GM12872 (cell line): ENCODE measurements around the gene CACNB1.

Source experiments
- TF ChIP-seq, protein P1 (sequence below): IDR thresholded peaks from 3 replicates; pipeline ENCODE4 v1.5.1; 2011; ENCODE audit warnings: low read depth, mild to moderate bottlenecking, low read length, moderate library complexity; ENCODE audit not compliant: insufficient read depth

CACNB1 gene

DNA sequence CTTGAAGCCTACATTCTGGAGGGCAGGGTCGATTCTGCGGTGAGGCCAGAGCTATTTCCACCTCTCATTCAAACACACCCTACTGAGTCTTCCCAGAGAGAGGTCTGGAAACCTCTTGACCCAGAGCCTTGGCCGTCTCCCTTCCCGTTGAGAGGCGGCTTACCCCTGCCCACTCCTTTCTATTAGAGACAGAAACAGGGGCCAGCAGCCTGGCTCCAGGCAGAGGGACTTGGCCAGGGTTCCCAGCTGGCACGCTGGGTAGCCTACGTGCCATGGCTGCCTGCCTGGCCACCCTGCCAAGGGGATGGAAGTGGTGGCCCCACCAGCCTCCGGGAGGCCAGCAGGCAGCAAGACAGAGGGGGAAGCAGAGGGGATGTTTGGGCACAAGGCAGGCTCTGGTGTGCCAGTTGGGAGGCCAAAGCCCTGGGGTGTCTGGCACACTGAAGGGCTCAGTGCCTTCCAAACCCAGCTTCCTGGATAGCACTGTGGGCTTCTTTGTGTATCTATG, 22.2 kb upstream of the CACNB1 start:
- TF ChIP-seq, protein P1, sequence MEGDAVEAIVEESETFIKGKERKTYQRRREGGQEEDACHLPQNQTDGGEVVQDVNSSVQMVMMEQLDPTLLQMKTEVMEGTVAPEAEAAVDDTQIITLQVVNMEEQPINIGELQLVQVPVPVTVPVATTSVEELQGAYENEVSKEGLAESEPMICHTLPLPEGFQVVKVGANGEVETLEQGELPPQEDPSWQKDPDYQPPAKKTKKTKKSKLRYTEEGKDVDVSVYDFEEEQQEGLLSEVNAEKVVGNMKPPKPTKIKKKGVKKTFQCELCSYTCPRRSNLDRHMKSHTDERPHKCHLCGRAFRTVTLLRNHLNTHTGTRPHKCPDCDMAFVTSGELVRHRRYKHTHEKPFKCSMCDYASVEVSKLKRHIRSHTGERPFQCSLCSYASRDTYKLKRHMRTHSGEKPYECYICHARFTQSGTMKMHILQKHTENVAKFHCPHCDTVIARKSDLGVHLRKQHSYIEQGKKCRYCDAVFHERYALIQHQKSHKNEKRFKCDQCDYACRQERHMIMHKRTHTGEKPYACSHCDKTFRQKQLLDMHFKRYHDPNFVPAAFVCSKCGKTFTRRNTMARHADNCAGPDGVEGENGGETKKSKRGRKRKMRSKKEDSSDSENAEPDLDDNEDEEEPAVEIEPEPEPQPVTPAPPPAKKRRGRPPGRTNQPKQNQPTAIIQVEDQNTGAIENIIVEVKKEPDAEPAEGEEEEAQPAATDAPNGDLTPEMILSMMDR: no peak

DNA sequence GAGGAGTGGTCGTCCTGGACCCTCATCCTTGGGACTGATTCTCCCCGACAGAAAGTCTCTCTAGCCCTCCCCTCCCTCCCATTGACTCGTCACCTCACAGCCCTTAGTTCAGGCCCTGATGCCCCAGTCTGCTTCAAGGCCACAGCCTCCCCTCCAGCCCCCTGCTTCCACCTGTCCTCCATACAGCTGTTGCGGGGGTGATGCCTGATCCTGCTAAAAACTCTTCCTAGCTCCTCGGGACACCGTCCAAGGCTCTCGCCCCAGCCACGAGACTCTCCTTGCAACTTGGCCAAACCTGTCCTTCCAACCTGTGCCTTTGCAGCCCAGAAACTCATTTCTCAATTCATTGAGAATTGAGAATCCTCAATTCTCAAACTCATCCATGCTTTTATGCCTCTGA, 21.4 kb upstream of the CACNB1 start:
- TF ChIP-seq, protein P1: no peak

DNA sequence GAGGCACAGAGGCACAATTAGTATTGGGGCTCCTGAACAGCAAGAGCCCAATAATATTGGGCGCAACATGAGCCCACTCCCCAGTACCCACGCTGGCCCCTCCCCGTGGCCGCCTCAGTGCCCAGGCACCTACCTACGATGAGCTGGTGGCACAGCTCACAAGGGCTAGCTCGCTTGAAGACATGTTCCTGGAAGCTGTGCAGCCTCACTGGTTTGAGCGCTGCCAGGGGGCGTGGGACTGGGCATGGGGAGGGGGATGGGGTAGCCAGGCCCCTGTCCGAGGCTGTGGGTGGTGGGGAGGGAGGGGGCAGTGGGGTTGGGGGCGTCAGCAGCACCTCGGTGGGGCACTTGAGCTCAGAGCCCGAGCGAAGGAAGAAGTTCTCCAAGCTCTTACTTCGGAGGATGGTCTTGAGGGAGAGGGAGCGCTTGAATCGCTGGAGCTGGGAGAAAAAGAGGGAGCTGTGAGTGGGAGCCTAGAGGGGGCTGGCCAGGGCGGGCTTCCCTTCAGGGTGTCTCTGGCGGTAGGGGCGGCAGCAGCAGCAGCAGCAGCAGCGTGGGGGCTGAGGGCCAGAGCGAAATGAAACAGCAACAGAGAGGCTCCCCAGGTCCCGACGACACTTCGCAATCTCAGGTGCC, 20.4 kb upstream of the CACNB1 start:
- TF ChIP-seq, protein P1: no peak

DNA sequence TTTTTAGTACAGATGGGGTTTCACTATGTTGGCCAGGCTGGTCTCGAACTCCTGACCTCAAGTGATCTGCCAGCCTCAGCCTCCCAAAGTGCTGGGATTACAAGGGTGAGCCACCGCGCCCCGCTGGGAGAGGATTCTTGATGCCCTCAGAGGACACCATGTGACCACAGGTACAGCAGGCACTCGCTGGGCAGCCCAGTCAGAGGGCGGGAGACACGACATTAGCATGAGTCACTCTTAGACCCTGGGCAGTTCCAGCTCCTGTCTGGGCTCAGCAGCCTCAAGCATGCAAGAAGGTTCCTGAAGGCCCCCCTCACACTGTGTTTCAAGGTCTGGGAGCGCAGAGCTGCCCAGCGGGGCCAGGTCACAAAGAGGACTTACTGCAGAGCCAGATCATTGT, 16.4 kb upstream of the CACNB1 start:
- TF ChIP-seq, protein P1: no peak

DNA sequence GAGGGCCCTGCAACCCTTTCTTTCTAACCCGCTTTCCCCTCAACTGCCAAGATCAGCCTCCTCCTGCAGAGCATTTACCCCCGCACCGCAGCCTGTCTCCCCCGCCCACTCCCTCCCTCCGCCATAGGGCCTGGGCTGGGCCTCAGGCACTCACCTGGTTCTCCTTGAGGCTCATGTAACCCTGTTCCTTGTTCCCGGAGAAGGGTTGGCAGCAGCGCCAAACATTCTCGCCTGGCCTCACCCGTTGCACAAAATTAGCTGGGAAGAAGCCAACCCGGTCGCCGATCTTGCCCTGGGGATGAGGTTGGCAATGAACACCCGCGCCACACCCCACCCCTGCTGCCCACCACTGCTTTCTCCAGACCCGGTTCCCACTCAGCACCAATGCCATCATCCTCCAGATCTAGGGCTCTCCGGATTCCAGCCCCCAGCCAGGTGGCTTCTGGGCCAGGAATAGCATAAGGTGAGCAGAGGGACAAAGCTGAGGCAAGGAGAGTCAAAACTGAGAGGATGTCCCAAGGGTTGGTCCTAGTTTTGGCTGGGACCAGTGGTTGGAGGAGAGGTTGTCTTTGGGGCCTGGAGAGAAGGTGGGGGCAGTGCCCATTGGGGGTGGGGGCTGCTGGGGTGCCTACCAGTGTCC, 15.5 kb upstream of the CACNB1 start:
- TF ChIP-seq, protein P1: no peak

DNA sequence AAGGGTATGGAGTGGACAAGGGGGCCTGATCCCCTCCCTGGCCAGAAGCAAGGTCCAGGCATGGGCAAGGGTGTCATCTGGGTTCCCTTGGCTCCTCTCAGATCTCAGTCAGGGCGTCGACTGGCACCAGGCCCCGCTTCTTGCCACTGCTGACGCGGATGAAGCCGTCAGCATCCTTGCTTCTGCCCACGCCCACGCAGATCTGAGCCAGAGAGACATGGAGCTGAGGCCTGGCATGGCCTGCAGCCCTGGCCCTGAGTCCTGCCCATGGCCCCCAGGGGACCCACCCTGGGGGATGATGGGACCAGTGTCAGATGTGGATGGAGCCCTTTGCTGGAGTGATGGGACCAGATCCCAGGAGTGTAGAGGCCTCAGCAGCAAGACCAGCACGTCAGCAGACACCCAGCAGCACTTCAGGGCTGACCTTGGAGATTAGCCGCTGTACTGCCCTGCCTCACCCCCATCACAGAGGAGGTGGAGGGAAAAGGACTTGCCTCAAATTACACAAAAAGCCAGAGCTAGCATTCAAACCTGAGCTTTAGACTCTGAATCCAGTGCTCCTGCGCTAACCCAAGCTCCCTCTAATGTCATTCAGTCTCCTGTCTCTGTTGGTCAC, 14.8 kb upstream of the CACNB1 start:
- TF ChIP-seq, protein P1: no peak

DNA sequence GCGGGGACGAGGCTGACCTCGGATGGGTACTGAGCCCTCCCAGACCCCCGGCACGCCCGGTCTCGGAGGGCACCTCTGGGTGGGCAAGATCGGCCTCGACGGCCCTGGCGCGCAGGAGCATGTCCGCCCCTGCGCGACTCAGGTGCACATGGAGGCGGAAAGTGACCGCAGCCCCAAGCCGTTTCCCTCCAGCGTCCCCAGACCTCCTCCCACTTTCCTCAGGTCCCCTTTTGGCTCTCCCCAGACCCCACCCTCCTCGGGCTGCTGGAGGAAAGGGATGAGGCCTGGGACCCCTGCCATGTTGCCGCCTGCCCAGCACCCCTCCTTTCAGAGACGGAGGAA, 12.6 kb upstream of the CACNB1 start:
- TF ChIP-seq, protein P1: no peak
